SW 1271 (cell line): ENCODE data around the gene FUT6.
"Not testable (repeated sequence)": the region's sequence is repeated elsewhere in the genome, so short reads cannot be mapped to it uniquely, and the experiment has no call there.

Source experiments
- DNase-seq, 2 experiments: peaks; one replicate each; lab custom pipeline; 2025; lab: John Stamatoyannopoulos, UW

The FUT6 gene

DNA sequence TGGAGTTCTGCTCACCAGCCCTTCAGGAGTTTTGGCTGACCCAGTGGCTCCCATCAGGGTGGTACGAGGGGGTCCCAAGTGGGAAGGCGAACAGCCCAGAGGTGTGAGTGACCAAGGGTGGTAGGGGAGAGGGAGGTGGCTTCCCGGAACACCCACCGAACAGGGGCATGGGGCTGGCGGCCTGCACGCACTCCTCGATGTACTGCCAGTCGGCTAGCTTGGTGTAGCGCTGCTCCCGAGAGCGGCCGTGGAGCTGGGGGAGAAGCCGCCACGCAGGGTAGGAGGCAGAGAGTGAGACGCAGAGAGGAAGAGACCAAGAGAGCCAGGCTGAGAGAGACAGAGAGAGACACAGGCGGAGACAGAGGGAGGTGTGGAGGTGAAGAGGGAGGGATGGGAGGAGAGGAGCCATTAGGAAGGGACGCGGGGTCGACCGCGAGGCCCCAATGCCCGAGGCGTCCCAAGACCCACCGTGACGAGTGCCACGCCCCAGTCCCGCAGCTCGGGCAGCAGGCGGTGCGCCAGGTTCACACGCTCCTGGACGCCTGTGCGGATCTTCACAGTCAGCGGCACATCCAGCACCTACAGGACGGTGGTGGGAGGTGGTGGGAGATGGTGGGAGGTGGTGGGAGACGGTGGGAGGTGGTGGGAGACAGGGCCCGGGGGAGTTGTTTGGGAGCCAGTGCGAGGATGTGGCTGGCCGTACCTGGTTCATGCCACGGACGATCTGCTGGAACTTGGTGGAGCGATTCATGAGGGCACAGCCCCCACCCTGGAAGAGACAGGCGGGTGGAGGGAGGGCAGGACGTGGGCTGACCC is 52.7 kb downstream of the FUT6 start:
- no peak for DNase-seq

DNA sequence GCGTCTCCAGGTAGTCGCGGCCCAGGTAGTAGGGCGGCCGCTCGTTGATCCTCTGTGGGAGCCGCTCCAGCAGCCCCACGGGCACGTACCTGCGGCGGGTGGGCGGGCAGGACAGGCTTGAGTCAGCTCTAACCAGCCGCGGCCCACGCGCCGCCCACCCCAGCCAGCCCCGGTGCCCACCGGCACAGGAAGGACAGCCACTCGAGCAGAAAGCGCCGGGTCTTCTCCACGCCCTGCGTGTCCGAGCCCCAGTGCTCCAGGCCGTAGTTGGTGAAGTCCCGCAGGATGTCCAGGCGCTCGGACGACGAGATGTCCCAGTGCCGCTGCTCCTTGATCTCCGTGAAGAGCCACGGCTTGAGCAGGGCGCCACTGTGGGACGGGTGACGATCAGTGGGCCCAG is 54.1 kb downstream of the FUT6 start:
- no peak for DNase-seq

DNA sequence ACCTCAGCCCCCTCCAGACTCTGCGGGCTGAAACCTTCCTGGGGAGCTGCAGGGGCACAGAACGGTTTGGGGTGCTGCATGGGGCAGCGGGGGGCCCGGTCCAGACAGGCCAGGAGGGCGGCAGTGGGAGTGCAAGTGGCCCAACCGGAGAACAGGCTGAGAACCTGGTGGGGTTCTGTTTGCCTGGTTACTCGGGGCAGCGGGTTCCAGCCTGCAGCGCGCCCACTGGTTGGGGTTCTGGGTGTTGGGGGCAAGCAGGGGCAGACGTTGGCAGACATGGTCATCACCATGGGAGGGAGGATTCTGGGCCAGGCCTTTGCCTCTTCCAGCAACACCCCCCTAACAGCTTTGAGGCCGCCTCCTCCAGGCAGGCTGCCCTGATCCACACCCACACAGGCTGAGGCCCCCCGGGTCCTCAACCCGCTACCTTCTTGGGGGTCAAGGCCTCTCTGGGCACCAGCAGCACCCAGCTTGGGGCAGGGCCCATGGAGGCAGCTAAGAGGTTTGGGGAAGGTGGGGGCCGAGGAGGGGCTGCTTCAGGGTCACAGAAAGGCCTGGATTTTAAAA is 54.8 kb downstream of the FUT6 start, which contains the start of gene PRR22:
PRR22 (minus strand) TSS at position 166 of the 567 bp plus-strand sequence; CDS start at position 80, 86 bp downstream.
- DNase-seq: no peak

DNA sequence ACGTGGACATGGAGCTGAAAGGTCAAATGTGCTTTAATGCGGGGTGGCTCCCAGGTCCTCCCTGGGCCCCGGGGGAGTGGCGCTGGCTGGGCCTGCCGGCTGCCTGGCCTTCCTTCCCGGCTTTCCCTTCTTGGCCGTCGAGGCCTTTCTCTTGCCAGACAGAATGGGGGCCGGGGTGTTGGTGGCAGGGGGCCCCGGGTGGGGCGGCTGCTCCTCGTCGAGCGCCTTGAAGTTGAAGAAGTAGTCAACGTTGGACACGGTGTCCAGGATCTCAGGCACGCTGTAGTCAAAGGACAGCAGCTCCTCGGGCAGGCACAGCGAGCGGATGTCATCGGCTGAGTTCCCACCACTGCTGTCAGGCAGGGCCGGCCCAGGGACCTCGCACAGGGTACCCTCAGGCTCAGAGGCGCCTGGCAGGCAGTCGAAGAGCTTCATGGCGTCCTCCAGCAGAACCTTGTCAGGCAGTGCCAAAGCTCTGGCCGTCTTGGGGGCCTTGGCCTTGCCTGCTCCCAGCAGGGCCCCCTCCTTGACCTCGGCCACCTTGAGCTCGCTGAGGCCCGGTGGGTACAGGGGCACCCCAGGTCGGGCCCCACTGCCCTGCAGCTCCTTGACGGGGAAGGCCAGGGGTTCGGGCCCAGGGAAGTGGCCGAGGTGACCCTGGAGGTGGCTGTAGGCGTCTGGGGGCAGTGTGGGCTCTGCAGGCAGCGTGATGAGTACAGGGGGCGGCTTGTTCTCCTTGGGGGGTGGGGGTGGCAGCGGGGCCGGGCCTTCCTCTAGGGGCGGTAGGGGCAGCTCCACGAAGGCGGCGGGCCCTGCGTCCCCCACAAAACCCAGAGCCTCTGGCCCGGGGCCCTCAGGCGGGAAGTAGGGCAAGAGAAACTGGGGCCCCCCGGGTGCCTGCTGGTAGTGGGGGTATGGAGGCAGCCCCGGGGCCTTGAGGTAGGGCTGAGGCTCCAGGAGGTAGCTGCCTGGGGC is 56.3 kb downstream of the FUT6 start:
- DNase-seq: no peak

DNA sequence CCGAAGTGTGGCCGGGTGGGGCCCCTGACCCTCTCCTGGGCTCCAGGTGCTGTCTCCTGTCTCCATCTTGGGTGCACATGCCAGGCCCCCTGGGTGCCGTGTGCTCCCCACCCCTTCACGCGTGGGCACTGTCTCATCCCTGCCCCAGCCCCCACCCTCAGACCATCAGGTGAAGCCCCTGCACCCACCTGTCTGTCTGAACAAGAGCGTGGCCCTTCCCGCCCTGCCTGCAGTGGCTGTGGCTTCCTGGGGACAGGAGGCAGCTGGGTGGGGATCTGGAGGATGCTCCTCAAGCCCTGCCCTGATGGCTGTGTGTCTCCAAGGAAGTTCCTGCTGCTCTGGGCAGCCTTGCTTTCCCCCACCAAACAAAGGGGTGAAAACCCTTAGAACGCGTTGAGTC is 57.2 kb downstream of the FUT6 start:
- DNase-seq: no peak

GRCh38 chr19:5780916-5781315 is 58.6 kb downstream of the FUT6 start:
- DNase-seq: not testable (repeated sequence)
